HFF-Myc (cell line): ENCODE data around the gene TDRD3.

Experiments used
- DNase-seq: peaks from one replicate; pipeline ENCODE4 v3.0.0-alpha.2; 2011; ENCODE audit warnings: low read depth; ENCODE audit errors: extremely low read depth
- H3K4me3 ChIP-seq: replicated peaks from 2 replicates; pipeline ENCODE4 v1.5.1; 2011; ENCODE audit warnings: low read depth, mild to moderate bottlenecking, control low read depth, low read length
- TF ChIP-seq, protein P1 (sequence below): IDR thresholded peaks from 2 replicates; pipeline ENCODE4 v1.5.1; 2012; ENCODE audit warnings: mild to moderate bottlenecking, low read depth, low read length, control low read depth; ENCODE audit errors: missing control alignments

Gene TDRD3

GRCh38 chr13:60426075-60426474 lies 29.1 kb downstream of the TDRD3 start:
- TF ChIP-seq, protein P1, sequence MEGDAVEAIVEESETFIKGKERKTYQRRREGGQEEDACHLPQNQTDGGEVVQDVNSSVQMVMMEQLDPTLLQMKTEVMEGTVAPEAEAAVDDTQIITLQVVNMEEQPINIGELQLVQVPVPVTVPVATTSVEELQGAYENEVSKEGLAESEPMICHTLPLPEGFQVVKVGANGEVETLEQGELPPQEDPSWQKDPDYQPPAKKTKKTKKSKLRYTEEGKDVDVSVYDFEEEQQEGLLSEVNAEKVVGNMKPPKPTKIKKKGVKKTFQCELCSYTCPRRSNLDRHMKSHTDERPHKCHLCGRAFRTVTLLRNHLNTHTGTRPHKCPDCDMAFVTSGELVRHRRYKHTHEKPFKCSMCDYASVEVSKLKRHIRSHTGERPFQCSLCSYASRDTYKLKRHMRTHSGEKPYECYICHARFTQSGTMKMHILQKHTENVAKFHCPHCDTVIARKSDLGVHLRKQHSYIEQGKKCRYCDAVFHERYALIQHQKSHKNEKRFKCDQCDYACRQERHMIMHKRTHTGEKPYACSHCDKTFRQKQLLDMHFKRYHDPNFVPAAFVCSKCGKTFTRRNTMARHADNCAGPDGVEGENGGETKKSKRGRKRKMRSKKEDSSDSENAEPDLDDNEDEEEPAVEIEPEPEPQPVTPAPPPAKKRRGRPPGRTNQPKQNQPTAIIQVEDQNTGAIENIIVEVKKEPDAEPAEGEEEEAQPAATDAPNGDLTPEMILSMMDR = no peak

DNA sequence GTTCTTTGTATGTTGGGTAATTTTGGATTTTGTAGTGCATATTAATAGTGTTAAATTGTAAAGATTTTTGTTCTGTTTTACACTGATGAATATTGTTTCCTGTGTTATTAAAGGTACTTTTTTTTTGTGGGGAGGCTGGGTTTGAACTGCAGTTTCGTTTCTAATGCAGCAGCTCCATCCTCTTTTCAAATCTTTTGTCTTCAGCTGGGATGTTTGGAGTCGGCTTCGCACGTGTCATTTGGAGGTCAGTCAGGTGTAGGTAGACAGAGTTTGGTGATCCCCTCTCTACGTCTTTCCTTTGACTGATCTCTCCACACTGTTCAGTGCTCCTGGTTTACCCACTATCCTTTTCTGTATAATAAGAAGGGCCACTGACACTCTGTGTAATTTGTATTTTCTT lies 30.3 kb downstream of the TDRD3 start:
- DNase-seq = no peak
- TF ChIP-seq, protein P1 = no peak
- H3K4me3 ChIP-seq = no peak overlapping the region

More at GRCh38 chr13:60426075-60426474, 29.1 kb downstream of the TDRD3 start:
- no peak overlapping the region for H3K4me3 ChIP-seq
- no peak for DNase-seq

DNA sequence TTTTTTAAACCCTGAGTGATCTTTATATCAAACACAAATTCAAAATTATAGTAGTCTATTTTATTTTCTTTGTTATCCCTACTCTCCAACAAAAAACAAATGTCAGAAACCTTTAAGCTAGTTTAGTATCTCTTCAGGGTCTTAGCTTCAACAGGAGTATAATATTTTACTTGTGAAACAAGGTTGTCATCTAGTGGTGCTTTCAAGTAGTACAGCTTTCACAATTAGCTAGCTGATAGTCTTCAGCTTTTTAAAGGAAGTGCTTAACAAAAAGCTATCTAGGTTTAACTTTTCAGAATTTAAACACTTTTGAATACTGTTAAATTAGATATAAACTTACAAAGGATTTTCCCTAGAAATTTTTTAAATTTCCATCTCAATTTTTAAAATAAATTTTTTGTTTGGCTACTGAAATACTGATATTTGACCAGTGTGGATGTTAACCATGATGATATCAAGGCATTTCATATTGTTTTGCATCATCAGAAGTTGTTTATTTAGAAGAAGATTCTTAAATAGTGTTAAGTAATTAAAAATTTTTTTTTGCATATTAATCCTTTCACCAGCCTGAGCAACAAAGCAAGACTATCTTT lies 34.2 kb downstream of the TDRD3 start:
- no peak overlapping the region for H3K4me3 ChIP-seq
- peak; percentile 40 for DNase-seq
- TF ChIP-seq, protein P1 = peak; percentile 60

DNA sequence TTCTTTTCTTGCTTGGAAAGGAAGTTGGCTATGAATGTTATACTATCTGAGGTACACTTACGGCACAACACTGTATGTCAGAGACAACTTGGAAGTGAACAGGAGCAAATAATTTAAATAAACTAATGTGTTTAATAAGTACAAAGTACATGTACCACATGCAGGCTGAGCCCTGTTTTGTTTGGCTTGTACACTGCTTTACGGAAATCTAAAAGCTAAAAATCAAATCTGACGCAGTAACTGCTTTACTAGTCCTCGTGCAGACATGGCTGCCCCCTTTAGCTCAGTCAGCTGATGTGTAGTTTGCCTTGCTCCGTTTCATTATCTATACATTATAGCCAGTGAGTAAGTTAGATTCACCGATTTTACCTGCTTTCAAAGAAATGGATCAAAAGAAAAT lies 36.5 kb downstream of the TDRD3 start:
- no peak overlapping the region for H3K4me3 ChIP-seq
- TF ChIP-seq, protein P1 = no peak
- no peak for DNase-seq

DNA sequence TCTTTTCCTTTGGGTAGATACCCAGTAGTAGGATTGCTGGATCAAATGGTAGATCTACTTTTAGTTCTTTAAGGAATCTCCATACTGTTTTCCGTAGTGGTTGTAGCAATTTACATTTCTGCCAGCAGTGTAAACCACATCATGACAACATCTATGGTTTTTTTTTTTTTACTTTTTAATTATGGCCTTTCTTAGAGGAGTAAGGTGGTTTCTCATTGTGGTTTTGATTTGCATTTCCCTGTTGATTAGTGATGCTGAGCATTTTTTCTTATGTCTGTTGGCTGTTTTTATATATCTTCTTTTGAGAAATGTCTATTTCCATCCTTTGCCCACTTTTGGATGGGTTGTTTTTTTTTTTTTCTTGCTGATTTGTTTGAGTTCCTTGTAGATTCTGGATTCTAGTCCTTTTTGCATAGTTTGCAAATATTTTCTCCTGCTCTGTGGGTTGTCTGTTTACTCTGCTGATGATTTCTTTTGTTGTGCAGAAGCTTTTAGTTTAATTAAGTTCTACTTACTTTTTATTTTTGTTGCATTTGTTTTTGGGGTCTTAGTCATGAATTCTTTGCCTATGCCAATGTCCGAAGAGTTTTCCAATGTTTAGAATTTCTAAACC lies 38.8 kb downstream of the TDRD3 start:
- no peak overlapping the region for H3K4me3 ChIP-seq
- no peak for DNase-seq
- TF ChIP-seq, protein P1 = no peak

- H3K4me3 ChIP-seq = no peak overlapping the region
- TF ChIP-seq, protein P1 = no peak
- no peak for DNase-seq
Measured at GRCh38 chr13:60439201-60439600, 42.2 kb downstream of the TDRD3 start.
